HCT116 (cell line): ENCODE results near the gene CDH7. TPM values are rescaled to one million over a fixed set of nuclear protein-coding genes. Genes with fewer than 3 reads are reported as not detected.

Source experiments
- ATAC-seq: fragments of 200-7000 bp; cut with Tn5 transposase; 2 replicates; pipeline ENCODE4 v1.9.1; 2020; ENCODE audit warnings: mild to moderate bottlenecking, moderate library complexity
- BruUV-seq: library from RNA; stranded (reverse); fragments of 400-500 nt; replicated peaks from 2 replicates; lab custom pipeline; 2021; lab: Mats Ljungman, UMichigan
- CTCF ChIA-PET: fragments of 300-600 bp; sonication (Branson Sonifier 250); formaldehyde crosslinking; loops from one replicate; lab custom pipeline; 2021; ENCODE audit warnings: antibody characterized with exemption; lab: Charles Lee
- POLR2A ChIA-PET: fragments of 300-600, 350-600 bp; sonication (Branson Sonifier 250); formaldehyde crosslinking; loops from one replicate; lab custom pipeline; 2021; ENCODE audit warnings: antibody characterized with exemption; lab: Charles Lee
- RAD21 ChIA-PET, 2 experiments: fragments of 300-600 bp; sonication (Branson Sonifier 250); formaldehyde crosslinking; loops; one replicate each; lab custom pipeline; 2023; ENCODE audit warnings: low total read pairs in 2 of 2; ENCODE audit not compliant: uncharacterized antibody in 2 of 2, unreplicated experiment in 2 of 2, low non-redundant PET in 1 of 2; lab: Charles Lee
- DNase-seq: peaks from one replicate; pipeline ENCODE4 v3.0.0-alpha.2; 2010; ENCODE audit warnings: low read depth, low spot score
- H2AFZ ChIP-seq: fragments of 200-600 bp; shearing (Covaris generic), sonication (generic); 2 replicates; pipeline ENCODE4 v1.6.1; 2017; ENCODE audit warnings: low read depth, mixed run types, mixed read lengths, antibody characterized with exemption, low read length; ENCODE audit not compliant: poor library complexity, severe bottlenecking
- H3K27ac ChIP-seq: 2 replicates; pipeline ENCODE4 v1.5.1; 2012; ENCODE audit warnings: low read depth, low read length
- H3K27me3 ChIP-seq: fragments of 200-600 bp; sonication (generic); 2 replicates; pipeline ENCODE4 v1.6.1; 2016; ENCODE audit warnings: mixed run types, low read length, mixed read lengths; ENCODE audit not compliant: insufficient read depth
- H3K36me3 ChIP-seq, 2 experiments: fragments of 200-500 bp in 1 of 2; fragments of 200-600 bp in 1 of 2; sonication (Bioruptor generic) in 1 of 2; sonication (generic) in 1 of 2; 2 replicates each; pipeline versions ENCODE4 v1.5.1 to v1.6.1; 2014 to 2016; ENCODE audit warnings: low read length in 2 of 2, inconsistent platforms in 1 of 2, mixed read lengths in 1 of 2, mixed run types in 1 of 2; ENCODE audit not compliant: insufficient read depth in 2 of 2, control insufficient read depth in 1 of 2
- H3K4me1 ChIP-seq, 2 experiments: fragments of 200-600 bp in 1 of 2; sonication (generic) in 1 of 2; 2 replicates each; pipeline versions ENCODE4 v1.5.1 to v1.6.1; 2012 to 2017; ENCODE audit warnings: low read length in 2 of 2, inconsistent platforms in 1 of 2, mild to moderate bottlenecking in 1 of 2, mixed read lengths in 1 of 2, mixed run types in 1 of 2, moderate library complexity in 1 of 2; ENCODE audit not compliant: insufficient read depth in 2 of 2, control insufficient read depth in 1 of 2
- H3K4me2 ChIP-seq: fragments of 200-600 bp; sonication (generic); 2 replicates; pipeline ENCODE4 v1.6.1; 2017; ENCODE audit warnings: mixed run types, low read length, mixed read lengths
- H3K4me3 ChIP-seq, 2 experiments: fragments of 200-600 bp in 1 of 2; sonication (generic) in 1 of 2; replicated peaks in 1 of 2; 2 replicates each; pipeline ENCODE4 v1.5.1; 2011 to 2016; ENCODE audit warnings: low read length in 2 of 2, control low read depth in 1 of 2, low read depth in 1 of 2, mild to moderate bottlenecking in 1 of 2, mixed read lengths in 1 of 2, mixed run types in 1 of 2
- H3K79me2 ChIP-seq: fragments of 200-600 bp; sonication (generic); 2 replicates; pipeline ENCODE4 v1.6.1; 2017; ENCODE audit warnings: mild to moderate bottlenecking, mixed run types, low read length, moderate library complexity, mixed read lengths; ENCODE audit not compliant: insufficient read depth
- H3K9ac ChIP-seq: fragments of 200-600 bp; sonication (generic); 2 replicates; pipeline ENCODE4 v1.6.1; 2016; ENCODE audit warnings: low read length, mixed read lengths
- H3K9me2 ChIP-seq: fragments of 200-600 bp; sonication (generic), shearing (Covaris generic); 2 replicates; pipeline ENCODE4 v1.6.1; 2017; ENCODE audit warnings: mixed run types, mild to moderate bottlenecking, moderate library complexity; ENCODE audit not compliant: insufficient read depth
- H3K9me3 ChIP-seq, 2 experiments: fragments of 200-500 bp in 1 of 2; fragments of 200-600 bp in 1 of 2; sonication (Bioruptor generic) in 1 of 2; sonication (generic) in 1 of 2; 2 replicates each; pipeline ENCODE4 v1.6.1; 2014 to 2017; ENCODE audit warnings: low read length in 2 of 2, mixed read lengths in 2 of 2, inconsistent platforms in 1 of 2, low read depth in 1 of 2, mild to moderate bottlenecking in 1 of 2, mixed run types in 1 of 2, moderate library complexity in 1 of 2; ENCODE audit not compliant: control insufficient read depth in 1 of 2, insufficient read depth in 1 of 2
- H4K20me1 ChIP-seq: fragments of 200-600 bp; sonication (generic), shearing (Covaris generic); 2 replicates; pipeline ENCODE4 v1.6.1; 2017; ENCODE audit warnings: mixed run types, mild to moderate bottlenecking, moderate library complexity; ENCODE audit not compliant: insufficient read depth
- CBX3 ChIP-seq: IDR thresholded peaks from 2 replicates; pipeline ENCODE4 v1.6.1; 2012; ENCODE audit warnings: low read depth
- CEBPB ChIP-seq: IDR thresholded peaks from 2 replicates; pipeline ENCODE4 v1.6.1; 2012; ENCODE audit warnings: low read depth
- EGR1 ChIP-seq: IDR thresholded peaks from 2 replicates; pipeline ENCODE4 v1.6.1; 2012; ENCODE audit warnings: low read depth
- ELF1 ChIP-seq: IDR thresholded peaks from 2 replicates; pipeline ENCODE4 v1.6.1; 2012; ENCODE audit warnings: low read depth, borderline replicate concordance
- EZH2 ChIP-seq: fragments of 200-600 bp; sonication (generic); IDR thresholded peaks from 2 replicates; pipeline ENCODE4 v1.6.1; 2017; ENCODE audit warnings: antibody characterized with exemption, mixed run types
- EZH2phosphoT487 ChIP-seq: fragments of 200-600 bp; IDR thresholded peaks from 2 replicates; pipeline ENCODE4 v1.6.1; 2018; ENCODE audit warnings: antibody characterized with exemption, borderline replicate concordance
- FOSL1 ChIP-seq: IDR thresholded peaks from 2 replicates; pipeline ENCODE4 v1.6.1; 2012; ENCODE audit warnings: low read depth
- POLR2A ChIP-seq: IDR thresholded peaks from 2 replicates; pipeline ENCODE4 v1.7.0; 2011; ENCODE audit warnings: borderline replicate concordance; ENCODE audit not compliant: insufficient read depth, insufficient read length; ENCODE audit errors: extremely low read depth
- POLR2AphosphoS5 ChIP-seq: IDR thresholded peaks from 2 replicates; pipeline ENCODE4 v1.6.1; 2011; ENCODE audit warnings: mild to moderate bottlenecking, low read depth, low read length, moderate library complexity
- RAD21 ChIP-seq: IDR thresholded peaks from 2 replicates; pipeline ENCODE4 v1.6.1; 2012; ENCODE audit warnings: low read depth, mild to moderate bottlenecking
- REST ChIP-seq: IDR thresholded peaks from 2 replicates; pipeline ENCODE4 v1.6.1; 2012; ENCODE audit warnings: low read depth
- SIN3A ChIP-seq: IDR thresholded peaks from 2 replicates; pipeline ENCODE4 v1.6.1; 2012; ENCODE audit warnings: low read depth
- SP1 ChIP-seq: IDR thresholded peaks from 2 replicates; pipeline ENCODE4 v1.6.1; 2012; ENCODE audit warnings: low read depth
- SRF ChIP-seq: IDR thresholded peaks from 2 replicates; pipeline ENCODE4 v1.6.1; 2012; ENCODE audit warnings: low read depth
- TCF7L2 ChIP-seq: IDR thresholded peaks from 2 replicates; pipeline ENCODE4 v1.7.0; 2011; ENCODE audit warnings: borderline replicate concordance, inconsistent platforms; ENCODE audit not compliant: insufficient read depth, insufficient read length; ENCODE audit errors: extremely low read depth
- YY1 ChIP-seq: IDR thresholded peaks from 2 replicates; pipeline ENCODE4 v1.6.1; 2011; ENCODE audit warnings: low read length, low read depth, moderate library complexity, mild to moderate bottlenecking; ENCODE audit not compliant: insufficient replicate concordance; ENCODE audit errors: extremely low read depth
- intact Hi-C: fragments of 100-400 bp; cut with micrococcal nuclease; formaldehyde crosslinking; loops from 2 replicates; pipeline ENCODE4 v1.10.0; 2022
- total RNA-seq: library from RNA; stranded (reverse); gene quantifications from one replicate; pipeline ENCODE4 v1.2.1, GENCODE V29; 2021; ENCODE audit not compliant: unreplicated experiment
- TF ChIP-seq, protein P1 (sequence below), 3 experiments: fragments of 200-600 bp in 1 of 3; sonication (generic) in 1 of 3; IDR thresholded peaks in 2 of 3; conservative IDR thresholded peaks in 1 of 3; 2 replicates each; pipeline ENCODE4 v1.5.1; 2012 to 2017; ENCODE audit warnings: low read depth in 2 of 3, low read length in 2 of 3, antibody characterized with exemption in 1 of 3, borderline replicate concordance in 1 of 3, control low read depth in 1 of 3, mild to moderate bottlenecking in 1 of 3, mixed read lengths in 1 of 3, mixed run types in 1 of 3, moderate library complexity in 1 of 3; ENCODE audit not compliant: insufficient read depth in 1 of 3
- TF ChIP-seq, protein P2 (sequence below): IDR thresholded peaks from 2 replicates; pipeline ENCODE4 v1.6.1; 2012
- TF ChIP-seq, protein P3 (sequence below): IDR thresholded peaks from 2 replicates; pipeline ENCODE4 v1.6.1; 2012
- TF ChIP-seq, protein P4 (sequence below): IDR thresholded peaks from 2 replicates; pipeline ENCODE4 v1.6.1; 2011; ENCODE audit warnings: mild to moderate bottlenecking, low read length, moderate library complexity; ENCODE audit not compliant: insufficient replicate concordance; ENCODE audit errors: extremely low read depth

CDH7 gene
- total RNA-seq, 1 experiment from 2014 or later, result not detected

DNA sequence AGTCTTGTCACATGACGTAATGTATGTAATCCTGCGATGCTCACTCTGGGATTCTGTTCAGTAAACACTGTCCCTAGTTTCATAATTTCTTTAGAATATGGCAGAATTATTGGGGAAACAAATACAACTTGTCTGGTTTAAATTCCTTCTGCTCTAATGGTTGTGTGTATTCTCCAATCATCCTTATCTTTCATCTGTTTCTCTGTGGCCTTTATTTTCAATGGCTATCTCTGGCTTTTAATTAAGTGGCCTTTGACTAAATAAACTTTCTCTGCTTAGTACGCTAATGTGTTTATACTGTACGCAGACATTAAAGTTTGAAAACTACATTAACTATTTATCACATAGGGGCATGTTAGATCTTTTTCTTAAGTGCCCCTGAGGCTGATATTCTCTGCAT is 40.9 kb downstream of the CDH7 start:
- ChIA-PET RAD21 (no interaction called here), POLR2A (no interaction called here), CTCF (no interaction called here)
- H3K36me3 ChIP-seq, result no peaks in the 10 kb centered on the region
- H3K79me2 ChIP-seq, result no peaks in the 10 kb centered on the region
- no peaks in the 10 kb centered on the region for H4K20me1 ChIP-seq
- DNase-seq (no peak), ATAC-seq (no peak)
- H3K4me1 ChIP-seq, result no peaks in the 10 kb centered on the region
- intact Hi-C loops, result no loop called here
- H3K9me3 ChIP-seq, result peaks cover 3 to 16% of the 10 kb centered on the region in 2 experiments; a peak in 2 of 4 replicates
- no peak overlapping the region for H3K9ac ChIP-seq
- no peak overlapping the region for H3K4me3 ChIP-seq
- no peak for TF ChIP-seq REST
- no peak for TF ChIP-seq POLR2AphosphoS5
- TF ChIP-seq POLR2A, result no peak
- TF ChIP-seq, protein P1, sequence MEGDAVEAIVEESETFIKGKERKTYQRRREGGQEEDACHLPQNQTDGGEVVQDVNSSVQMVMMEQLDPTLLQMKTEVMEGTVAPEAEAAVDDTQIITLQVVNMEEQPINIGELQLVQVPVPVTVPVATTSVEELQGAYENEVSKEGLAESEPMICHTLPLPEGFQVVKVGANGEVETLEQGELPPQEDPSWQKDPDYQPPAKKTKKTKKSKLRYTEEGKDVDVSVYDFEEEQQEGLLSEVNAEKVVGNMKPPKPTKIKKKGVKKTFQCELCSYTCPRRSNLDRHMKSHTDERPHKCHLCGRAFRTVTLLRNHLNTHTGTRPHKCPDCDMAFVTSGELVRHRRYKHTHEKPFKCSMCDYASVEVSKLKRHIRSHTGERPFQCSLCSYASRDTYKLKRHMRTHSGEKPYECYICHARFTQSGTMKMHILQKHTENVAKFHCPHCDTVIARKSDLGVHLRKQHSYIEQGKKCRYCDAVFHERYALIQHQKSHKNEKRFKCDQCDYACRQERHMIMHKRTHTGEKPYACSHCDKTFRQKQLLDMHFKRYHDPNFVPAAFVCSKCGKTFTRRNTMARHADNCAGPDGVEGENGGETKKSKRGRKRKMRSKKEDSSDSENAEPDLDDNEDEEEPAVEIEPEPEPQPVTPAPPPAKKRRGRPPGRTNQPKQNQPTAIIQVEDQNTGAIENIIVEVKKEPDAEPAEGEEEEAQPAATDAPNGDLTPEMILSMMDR (IDR thresholded peaks at IDR 0.05 in 2 of 3, conservative IDR thresholded peaks at IDR 0.05 in 1 of 3; ENCODE audit: borderline replicate concordance in 1 of 3, insufficient read depth in 1 of 3, low read depth in 2 of 3, low read length in 2 of 3), result no peak
- TF ChIP-seq SIN3A, result no peak
- no peak for TF ChIP-seq CBX3
- TF ChIP-seq FOSL1, result no peak
- TF ChIP-seq, protein P2, sequence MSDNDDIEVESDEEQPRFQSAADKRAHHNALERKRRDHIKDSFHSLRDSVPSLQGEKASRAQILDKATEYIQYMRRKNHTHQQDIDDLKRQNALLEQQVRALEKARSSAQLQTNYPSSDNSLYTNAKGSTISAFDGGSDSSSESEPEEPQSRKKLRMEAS, result no peak
- no peak for TF ChIP-seq EZH2phosphoT487
- TF ChIP-seq, protein P3, sequence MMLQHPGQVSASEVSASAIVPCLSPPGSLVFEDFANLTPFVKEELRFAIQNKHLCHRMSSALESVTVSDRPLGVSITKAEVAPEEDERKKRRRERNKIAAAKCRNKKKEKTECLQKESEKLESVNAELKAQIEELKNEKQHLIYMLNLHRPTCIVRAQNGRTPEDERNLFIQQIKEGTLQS, result no peak
- TF ChIP-seq, protein P4, sequence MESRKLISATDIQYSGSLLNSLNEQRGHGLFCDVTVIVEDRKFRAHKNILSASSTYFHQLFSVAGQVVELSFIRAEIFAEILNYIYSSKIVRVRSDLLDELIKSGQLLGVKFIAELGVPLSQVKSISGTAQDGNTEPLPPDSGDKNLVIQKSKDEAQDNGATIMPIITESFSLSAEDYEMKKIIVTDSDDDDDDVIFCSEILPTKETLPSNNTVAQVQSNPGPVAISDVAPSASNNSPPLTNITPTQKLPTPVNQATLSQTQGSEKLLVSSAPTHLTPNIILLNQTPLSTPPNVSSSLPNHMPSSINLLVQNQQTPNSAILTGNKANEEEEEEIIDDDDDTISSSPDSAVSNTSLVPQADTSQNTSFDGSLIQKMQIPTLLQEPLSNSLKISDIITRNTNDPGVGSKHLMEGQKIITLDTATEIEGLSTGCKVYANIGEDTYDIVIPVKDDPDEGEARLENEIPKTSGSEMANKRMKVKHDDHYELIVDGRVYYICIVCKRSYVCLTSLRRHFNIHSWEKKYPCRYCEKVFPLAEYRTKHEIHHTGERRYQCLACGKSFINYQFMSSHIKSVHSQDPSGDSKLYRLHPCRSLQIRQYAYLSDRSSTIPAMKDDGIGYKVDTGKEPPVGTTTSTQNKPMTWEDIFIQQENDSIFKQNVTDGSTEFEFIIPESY, result no peak
- TF ChIP-seq TCF7L2, result no peak
- TF ChIP-seq YY1, result no peak
- TF ChIP-seq RAD21, result no peak
- no peak for TF ChIP-seq SP1
- no peak for TF ChIP-seq SRF
- TF ChIP-seq EZH2, result no peak
- TF ChIP-seq CEBPB, result no peak
- TF ChIP-seq EGR1, result no peak
- no peak for TF ChIP-seq ELF1
- BruUV-seq, result no TSS peak
- H3K4me2 ChIP-seq, result no peak overlapping the region
- H3K27me3 ChIP-seq, result no peaks in the 10 kb centered on the region
- no peak overlapping the region for H3K27ac ChIP-seq
- no peak overlapping the region for H2AFZ ChIP-seq
- no peaks in the 10 kb centered on the region for H3K9me2 ChIP-seq
